ENCODE data around the gene PPT2. TPM values are rescaled to one million over a fixed set of nuclear protein-coding genes. Genes with fewer than 3 reads are reported as not detected.

Gene PPT2
- total RNA-seq, 6 donors from 2014 or later = 7.0 to 64.8 (median 16.8) TPM

- no peak for ATAC-seq (ENCODE audit: low FRiP score in 2 of 2)
- Histone ChIP-seq H3K36me3 (no peaks in the 10 kb centered on the region), H3K4me3 (no peak overlapping the region), H3K27ac (no peak overlapping the region), H3K4me1 (peaks cover 29 to 57% (median 33%) of the 10 kb centered on the region in 4 donors), H3K9me3 (no peaks in the 10 kb centered on the region), H3K27me3 (peaks cover 0 to 35% (median 14%) of the 10 kb centered on the region in 4 donors)
- DNase-seq = peak in 1 of 2 donors; percentile 86
- TF ChIP-seq POLR2A (IDR thresholded peaks at IDR 0.05) = no peak
- TF ChIP-seq POLR2AphosphoS5 (IDR thresholded peaks at IDR 0.05) = no peak
- TF ChIP-seq EP300 (IDR thresholded peaks at IDR 0.05) = no peak
- TF ChIP-seq CTCF (IDR thresholded peaks at IDR 0.05) = no peak
- WGBS, 2 donors = 62 to 69% methylated on average over 27 to 40 of the region's 55 CpGs
Measured at GRCh38 chr6:32149932-32150870, 3.7 kb upstream of the PPT2 start.

- Histone ChIP-seq H3K27me3 (peaks cover 0 to 35% (median 14%) of the 10 kb centered on the region in 4 donors), H3K9me3 (no peaks in the 10 kb centered on the region), H3K27ac (peak overlapping the region in 2 of 4 donors; percentile 0 to 86), H3K4me3 (peak overlapping the region in 3 of 4 donors; percentile 33 to 76 (median 60)), H3K4me1 (peaks cover 31 to 63% (median 36%) of the 10 kb centered on the region in 4 donors), H3K36me3 (peaks cover 0 to 7% (median 0%) of the 10 kb centered on the region in 4 donors)
- 37 to 46% methylated on average over 7 to 8 of the region's 8 CpGs for WGBS, 2 donors
- no peak for TF ChIP-seq CTCF (IDR thresholded peaks at IDR 0.05)
- no peak for TF ChIP-seq POLR2AphosphoS5 (IDR thresholded peaks at IDR 0.05)
- no peak for TF ChIP-seq EP300 (IDR thresholded peaks at IDR 0.05)
- TF ChIP-seq POLR2A (IDR thresholded peaks at IDR 0.05) = no peak
- ATAC-seq (ENCODE audit: low FRiP score in 2 of 2) (no peak), DNase-seq (no peak)
Measured at GRCh38 chr6:32151181-32151862, 2.6 kb upstream of the PPT2 start.

GRCh38 chr6:32151863-32152768, 1.8 kb upstream of the PPT2 start, which contains the start of gene PRRT1:
Gene PRRT1 (minus strand): TSS chr6:32151939. CDS start chr6:32151827, 112 bp downstream.
- TF ChIP-seq POLR2AphosphoS5 (IDR thresholded peaks at IDR 0.05) (no peak), EP300 (IDR thresholded peaks at IDR 0.05) (no peak), CTCF (IDR thresholded peaks at IDR 0.05) (no peak), POLR2A (IDR thresholded peaks at IDR 0.05) (no peak)
- Histone ChIP-seq H3K36me3 (peaks cover 0 to 15% (median 0%) of the 10 kb centered on the region in 4 donors), H3K9me3 (no peaks in the 10 kb centered on the region), H3K4me1 (peaks cover 31 to 63% (median 36%) of the 10 kb centered on the region in 4 donors), H3K4me3 (peak within 1 kb of the TSS in 3 of 4 donors; percentile 33 to 76 (median 60)), H3K27me3 (peaks cover 0 to 35% (median 14%) of the 10 kb centered on the region in 4 donors), H3K27ac (peak within 1 kb of the TSS; percentile 79 to 87 (median 85))
- peak in 1 of 2 donors; percentile 37 for DNase-seq
- 12 to 13% methylated on average over 12 to 21 of the region's 24 CpGs for WGBS, 2 donors
- ATAC-seq (ENCODE audit: low FRiP score in 2 of 2) = no peak
